GM21723 (cell line): ENCODE results near the gene GPBP1L1.

Experiments
- ATAC-seq: cut with Tn5 transposase; IDR thresholded peaks from one replicate; pipeline ENCODE4 v1.9.1; 2021; ENCODE audit warnings: mild to moderate bottlenecking, moderate library complexity; ENCODE audit not compliant: unreplicated experiment

Gene GPBP1L1

DNA sequence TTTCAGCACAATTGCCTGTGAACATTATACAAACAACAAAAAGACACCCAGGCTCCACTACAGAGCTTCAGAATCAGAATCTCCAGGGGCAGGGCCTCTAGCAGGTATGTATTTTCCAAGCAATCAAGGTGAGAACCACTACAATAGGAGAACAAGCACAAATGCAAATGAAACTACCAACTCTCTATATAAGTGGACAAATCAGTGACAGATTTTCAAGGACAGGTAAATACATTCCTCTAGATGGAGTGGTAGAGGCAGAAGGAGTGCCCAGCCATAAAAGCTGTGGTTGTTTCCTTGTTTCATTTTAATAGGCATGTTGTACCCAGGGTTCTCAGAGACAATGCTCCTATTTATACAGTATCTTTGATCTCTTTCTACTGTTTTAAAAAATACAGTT lies 42.4 kb downstream of the GPBP1L1 start:
- no peak for ATAC-seq

DNA sequence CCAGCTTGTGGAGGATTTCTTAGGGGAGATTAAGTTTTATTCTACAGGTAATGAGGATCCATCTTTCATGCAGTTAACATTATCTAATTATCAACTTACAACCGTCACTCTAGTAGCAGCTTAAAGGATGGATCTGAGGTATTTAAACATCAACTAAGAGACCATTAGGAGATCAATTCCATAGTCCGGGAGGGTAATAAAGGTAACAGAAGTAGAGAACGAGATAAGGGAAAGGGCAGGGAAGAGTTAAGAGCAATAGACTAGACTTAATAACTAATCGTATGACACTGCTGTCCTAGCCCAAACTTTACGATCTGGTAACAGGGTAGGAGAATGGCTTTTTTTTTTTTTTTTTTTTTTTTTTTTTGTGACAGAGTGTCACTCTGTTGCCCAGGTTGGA lies 43.0 kb downstream of the GPBP1L1 start:
- no peak for ATAC-seq

DNA sequence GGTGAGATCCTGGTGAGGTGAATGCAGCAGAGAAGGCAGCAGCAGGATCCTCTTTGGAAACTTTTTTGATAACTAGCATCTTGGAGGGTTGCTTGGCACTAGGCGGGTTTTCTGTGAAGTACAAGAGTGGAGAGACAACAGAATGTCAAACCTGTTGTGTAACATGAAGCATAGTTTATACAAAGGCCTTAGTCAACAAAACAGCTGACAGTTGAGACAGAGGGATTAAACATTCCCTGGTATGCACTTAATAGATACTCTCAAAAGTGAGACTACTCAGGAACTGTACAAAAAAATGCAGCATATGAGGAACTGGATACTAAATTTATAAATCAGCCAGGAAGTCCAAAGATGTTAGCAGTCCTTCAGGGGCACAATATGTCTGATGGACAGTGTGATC lies 46.0 kb downstream of the GPBP1L1 start:
- ATAC-seq: no peak

DNA sequence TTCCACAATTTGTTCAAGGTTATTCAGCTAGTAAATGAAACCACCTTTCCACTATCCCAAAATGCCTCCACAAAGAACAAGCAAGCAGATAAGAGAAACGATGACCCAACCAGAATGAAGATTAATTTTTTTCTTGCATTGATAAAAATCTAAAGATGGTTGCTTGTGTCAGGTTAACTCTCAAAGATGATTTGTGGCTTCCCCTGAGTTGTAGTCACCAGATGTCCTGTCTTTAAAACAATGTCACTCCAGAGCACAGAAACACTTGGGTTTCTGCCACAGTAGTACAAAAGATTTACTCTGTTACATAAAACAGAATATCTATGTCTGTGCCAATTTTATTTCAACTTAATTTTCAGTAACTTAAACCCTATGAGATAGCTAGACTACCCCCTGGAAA lies 51.1 kb downstream of the GPBP1L1 start:
- no peak for ATAC-seq

DNA sequence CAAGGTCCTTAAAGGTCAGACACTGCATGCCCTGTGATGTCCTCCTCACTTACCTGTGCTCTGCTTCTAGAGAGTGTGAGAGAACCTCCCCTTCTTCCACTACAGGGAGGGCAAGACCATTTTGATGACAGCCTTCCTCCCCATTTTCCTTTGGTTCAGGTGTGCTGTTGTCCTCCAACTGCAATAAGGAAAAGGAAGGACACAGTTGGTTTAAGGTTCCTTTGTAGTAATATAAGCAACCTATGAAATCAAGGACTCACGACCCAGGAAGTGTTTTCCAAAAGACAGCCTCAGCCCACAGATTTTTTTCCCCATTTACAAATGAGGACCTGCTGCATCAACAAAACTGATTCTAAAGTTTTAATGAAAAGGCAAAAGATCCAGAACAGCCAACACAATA lies 55.9 kb downstream of the GPBP1L1 start:
- ATAC-seq: no peak

DNA sequence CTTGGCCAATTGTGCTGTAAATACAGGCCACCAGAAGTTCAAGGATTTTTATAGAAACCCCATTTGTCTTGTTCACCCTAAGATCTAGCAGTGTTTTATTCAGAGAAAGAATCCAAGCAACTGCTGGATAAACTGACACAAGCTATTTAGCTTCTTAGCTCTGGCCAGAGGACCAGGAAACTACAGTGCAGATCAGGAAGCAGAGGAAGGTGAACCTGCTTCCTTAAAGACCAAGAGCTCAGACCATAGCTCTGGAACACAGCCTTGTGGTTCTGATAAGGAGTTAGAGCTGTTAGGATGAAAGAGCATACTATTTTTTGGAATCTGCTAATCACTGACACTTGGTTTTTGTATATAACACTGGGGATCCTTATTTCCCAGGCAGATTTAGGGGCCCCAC lies 57.3 kb downstream of the GPBP1L1 start:
- ATAC-seq: no peak

DNA sequence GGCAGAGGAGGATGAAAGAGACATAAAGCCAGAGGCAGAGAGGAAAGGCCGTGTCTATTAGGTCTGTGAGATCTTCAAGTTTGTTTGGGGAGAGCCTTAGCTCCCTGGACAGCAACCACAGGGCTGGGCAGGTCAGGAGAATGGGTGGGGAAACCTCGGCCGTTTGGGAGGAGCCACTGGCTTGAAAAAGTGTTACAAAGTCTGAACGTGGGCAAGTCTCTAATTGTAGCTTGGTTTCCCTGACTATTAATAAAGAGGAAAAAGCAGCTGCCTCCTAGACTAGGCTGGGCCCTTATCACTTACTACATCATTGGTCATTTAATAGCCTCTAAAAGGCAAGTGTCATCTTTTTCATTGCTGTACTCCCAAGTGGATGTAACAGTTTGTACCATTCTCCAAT lies 62.4 kb downstream of the GPBP1L1 start, which contains the start of gene CCDC17:
Gene CCDC17, minus strand, starts transcription at position 83 of the 400 bp plus-strand sequence. CDS start 145 bp downstream, outside the sequence.
- ATAC-seq: no peak

DNA sequence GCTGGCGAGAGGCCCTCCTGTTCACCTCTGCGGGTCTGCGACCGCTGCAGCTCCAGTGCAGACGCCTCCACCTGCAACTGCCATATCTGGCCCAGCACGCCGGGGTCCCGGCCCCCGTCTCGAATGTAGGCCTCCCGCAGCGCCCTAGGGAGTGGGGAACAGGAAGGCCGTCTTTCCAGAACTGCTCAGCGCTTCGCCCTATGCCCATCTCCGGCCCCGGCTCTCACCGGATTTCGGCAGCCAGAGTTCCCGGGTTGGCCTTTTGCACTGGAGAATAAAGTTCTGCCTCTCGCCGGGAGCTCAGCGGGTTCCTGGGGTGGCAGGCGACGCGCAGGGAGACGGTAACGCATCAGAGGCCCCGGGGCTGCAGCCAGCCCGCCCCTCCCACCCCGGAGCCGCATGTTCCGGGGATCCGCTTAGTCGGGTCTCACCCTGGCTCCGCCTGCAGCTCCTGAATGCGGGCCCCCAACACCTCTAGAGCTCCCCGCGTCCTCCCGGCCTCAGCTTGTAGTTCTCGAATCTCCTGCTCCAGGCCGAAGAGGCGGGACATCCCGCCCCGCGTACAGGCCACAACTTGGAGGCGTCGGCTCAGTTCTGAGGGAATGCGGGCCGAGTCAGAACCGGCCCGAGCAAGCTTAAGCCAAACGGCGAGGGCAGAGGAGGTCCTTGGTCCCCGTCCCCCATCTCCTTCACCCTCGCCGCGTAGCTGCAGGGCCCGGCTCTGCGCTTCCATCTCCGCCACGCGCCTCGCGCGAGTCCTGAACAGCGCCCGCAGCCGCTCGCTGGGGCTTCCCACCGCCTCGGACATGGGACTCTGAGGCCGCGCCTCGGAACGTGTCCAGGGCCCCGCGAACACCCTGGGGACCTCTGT lies 63.6 kb downstream of the GPBP1L1 start:
- ATAC-seq: no peak

DNA sequence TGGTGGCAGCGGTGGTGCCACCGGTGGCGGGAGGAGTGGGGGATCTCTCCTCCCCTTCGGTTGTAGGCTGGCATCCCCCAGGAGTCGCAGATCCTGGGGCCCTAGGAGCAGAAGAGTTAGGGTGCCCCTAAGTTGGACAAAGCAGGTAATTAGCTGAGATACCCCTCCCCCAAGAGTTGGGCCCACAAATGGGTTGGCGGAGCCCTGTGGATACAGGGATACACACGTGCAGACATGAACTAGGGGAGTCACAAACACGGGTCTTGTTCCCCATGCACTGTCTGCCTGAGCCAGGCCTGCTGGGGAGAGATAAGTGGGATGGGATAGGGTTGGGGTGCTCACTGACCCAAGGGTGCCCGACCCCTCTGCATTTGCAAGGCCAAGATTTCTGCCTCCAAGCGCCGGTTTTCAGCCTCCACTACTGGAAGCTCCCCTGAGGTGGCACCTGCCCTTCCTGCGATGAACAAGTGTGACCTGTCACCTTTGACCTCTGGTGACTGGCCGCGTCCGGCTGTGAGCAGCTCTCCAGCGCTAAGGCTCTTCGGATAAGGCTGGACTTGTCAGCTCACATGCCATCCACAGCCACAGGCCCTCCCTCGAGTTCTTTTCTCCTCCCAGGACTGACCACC lies 64.3 kb downstream of the GPBP1L1 start:
- no peak for ATAC-seq

DNA sequence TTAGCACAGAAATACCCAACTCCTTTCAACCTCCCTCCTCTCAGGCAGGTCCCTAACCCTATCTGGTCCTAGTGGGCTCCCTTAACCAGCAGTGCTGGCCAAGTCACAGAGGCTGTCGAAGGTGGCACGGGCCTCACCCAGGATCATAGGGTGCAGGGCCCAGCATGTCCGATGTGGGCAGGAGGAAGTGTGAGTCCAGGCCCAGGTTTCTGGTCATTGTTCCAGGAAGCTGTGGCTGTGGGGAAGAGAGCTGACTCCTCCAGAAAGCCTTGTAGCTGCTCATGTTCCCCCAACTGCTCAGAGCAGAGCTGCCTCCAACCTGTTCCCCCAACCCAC lies 64.9 kb downstream of the GPBP1L1 start:
- ATAC-seq: no peak

DNA sequence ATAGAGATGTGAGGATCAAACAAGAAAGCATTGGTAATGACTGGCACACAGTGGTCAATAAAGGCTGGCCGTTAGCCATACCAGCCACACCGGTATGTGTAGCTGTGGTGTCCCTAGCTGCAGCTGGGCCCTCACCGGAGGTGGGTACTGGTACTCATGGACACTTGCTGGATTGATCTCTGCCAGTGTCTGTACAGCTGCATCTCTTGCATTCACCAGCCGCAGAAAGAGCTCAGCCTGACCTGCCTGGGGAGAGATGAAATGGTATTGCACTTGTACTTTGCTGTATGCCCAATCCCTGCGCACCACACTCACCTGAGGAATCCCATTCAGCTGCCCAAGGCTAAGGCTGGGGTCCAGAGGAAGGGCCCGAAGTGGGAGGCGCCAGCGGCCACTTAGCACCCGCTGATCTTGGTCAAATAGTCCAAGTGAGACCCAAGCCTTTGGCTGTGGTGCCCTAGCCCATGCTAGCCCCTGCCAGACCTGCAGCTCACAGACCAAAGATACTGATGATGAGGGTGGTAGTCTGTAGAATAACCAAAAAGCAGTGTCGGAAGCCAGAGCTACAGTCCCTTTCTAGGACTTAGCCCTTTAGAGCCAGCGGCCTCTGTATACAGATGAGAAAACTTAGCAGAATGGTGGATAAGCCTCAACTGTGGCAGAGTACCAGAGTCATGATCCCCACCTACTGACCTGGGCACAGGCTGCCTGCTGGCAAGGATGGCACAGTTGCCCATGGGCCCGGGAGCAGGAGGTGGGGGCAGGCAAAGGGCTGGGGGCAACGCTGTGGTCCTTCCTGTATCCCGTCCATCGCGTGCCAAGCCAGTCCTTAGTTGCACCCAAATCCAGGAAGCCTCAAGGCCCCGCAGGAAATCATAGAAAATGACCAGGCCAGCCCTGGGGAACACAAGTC lies 65.5 kb downstream of the GPBP1L1 start:
- ATAC-seq: no peak

DNA sequence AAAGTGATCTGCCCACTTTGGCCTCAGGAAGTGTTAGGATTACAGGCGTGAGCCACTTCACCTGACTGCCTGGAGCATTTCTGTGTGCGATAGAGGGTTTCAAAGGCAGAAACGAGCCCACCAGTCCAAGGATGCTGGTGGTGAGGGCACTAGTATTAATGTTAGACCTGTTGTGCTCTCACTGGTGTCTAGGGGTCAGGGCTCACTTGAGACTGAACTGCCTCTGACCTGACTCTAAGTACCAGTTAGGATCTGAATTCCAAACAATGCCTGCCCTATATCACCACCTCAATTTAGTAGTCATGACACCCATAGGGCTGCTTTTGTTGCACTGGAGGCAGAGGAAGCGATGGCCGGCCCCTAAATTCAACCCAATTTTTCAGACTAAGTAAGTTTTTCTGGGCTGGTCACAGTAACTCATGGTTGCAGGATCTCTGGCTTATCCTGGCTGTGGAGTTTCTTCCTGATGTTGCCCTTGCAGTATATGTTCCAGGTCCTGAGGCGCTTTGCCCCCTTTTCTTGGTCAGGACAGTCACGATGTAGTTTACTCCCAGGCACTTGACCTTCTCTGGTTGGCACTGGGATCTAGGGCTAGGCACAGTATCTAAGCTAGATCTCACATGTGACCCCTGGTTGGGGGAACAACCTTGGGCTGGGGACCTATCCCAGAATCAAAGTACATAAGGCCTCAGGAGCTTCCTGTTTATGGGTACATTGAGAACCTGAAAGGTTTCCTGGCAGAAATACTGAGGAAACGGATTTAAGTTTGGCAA lies 67.0 kb downstream of the GPBP1L1 start:
- ATAC-seq: no peak

DNA sequence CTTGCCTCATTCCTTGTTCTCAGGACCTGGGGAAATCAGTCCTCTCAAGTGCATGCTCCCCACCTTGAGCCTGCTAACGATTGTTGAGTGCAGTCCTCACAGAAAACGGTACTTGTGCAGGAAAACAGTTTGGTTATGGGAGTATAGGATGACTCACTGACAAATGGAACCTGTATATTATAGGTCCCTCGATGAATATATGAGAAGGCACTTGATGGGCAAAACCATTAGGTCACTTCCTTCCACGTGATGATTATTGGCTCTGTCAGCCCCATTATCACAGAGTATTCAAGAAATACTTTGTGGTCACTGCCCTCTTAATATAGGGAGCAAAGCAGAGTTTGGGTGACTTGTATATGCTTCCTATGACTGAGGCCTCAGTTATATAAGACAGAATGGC lies 68.7 kb downstream of the GPBP1L1 start:
- ATAC-seq: no peak

DNA sequence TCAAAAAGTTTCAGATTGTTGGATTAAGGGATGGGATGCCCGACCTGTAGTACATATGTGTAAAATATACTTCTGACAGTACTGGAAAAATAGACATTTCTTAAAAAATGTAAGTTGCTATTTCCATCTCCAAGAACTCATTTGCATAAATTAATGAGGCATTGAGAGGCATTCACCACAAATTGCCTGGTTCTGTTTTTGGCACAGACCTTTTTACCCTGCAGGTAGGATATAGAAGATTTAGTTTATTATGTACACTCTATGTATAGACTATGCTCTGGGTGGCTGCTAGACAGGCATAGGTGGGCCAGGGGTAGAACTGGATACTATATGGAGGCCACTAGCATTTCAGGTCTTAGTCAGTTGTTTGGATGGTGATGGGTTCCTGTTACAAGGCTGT lies 70.4 kb downstream of the GPBP1L1 start:
- no peak for ATAC-seq

DNA sequence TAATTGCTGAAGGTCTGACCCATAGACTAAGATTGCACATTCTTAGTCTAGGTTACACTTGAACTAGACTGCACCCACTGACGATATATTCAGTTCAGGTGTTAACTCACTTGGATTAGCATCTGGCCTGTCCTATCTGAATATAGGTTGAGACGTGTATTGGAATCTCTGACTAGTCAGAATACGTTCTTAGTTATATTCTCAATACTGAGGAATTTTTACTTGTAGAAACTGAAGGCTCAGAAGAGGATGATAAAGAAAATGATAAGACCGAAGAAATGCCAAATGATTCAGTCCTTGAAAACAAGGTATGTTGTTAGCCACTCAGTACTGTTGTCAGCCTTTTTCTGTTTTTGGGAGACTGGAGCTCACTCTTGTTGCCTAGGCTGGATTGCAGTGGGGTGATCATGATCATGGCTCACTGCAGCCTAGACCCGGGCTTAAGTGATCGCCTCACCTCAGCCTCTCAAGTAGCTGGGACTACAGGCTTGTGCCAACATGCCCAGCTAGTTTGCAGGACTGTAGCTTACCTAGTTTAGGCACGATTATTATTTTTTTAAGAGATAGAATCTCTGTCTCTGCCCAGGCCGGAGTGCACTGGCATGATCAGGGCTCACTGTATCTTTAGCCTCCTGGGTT lies 73.3 kb downstream of the GPBP1L1 start:
- ATAC-seq: no peak

DNA sequence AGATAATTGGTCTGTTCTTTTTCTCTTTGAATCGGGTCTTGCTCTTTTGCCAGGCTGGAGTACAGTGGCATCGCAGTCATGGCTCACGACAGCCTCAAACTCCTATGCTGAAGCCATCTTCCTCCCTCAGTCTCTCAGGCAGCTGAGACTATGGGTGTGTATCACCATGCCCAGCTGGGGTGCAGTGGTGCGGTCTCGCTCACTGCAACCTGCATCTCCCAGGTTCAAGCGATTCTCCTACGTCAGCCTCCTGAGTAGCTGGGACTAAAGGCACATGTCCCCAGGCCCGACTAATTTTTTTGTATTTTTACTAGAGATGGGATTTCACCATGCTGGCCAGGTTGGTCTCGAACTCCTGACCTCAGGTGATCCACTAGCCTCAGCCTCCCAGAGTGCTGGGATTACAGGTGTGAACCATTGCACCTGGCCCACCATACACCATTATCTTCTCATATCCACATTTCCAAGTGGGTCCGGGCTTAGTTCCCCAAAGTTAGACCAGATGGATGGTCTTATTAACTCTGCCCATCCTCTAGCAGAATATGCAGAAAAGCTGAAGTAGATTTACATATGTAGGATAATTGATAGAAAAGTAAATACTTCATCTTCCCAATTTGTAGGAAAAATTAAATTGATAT lies 75.6 kb downstream of the GPBP1L1 start:
- ATAC-seq: no peak

DNA sequence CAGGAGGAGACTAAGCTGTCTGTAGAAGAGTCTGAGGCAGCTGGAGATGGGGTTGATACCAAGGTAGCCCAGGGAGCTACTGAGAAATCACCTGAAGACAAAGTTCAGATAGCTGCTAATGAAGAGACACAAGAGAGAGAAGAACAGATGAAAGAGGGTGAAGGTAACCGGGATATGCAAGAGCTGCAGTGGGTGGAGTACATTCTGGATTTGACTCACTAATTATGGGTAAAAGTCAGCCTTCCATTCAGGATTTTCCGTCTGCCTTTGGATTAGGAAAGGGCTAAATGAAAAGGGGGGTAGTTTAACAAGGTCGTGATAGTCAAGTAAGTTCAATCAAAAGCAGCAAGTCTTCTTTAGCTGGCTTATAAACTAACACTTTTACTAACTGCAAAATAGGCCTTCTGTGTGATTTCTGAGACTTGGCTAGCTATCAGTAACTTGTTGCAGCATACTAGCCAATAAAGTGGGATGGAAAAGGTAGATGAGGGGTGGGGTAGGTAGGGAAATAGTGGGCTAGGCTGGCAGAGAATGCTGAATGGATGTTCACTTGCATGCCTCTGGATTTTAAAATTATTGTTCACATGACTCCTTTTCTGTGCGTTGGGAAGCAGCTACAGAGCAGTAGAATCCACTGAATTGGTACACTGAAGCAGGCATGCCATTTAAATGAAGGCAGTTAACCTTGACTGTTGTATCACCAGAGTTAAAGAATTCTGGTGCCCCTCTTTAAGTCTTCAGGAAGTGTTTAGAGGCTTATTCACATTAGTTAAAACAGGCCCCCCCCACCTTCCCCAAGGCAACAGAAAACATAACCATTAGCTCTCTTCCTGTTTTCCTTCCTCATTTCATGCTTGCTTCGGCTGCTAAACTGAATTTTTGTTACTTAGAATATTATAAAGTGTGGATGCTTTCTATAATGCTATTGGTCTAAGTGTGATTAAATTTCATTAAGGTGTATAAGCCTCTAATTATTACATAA lies 77.9 kb downstream of the GPBP1L1 start:
- no peak for ATAC-seq

DNA sequence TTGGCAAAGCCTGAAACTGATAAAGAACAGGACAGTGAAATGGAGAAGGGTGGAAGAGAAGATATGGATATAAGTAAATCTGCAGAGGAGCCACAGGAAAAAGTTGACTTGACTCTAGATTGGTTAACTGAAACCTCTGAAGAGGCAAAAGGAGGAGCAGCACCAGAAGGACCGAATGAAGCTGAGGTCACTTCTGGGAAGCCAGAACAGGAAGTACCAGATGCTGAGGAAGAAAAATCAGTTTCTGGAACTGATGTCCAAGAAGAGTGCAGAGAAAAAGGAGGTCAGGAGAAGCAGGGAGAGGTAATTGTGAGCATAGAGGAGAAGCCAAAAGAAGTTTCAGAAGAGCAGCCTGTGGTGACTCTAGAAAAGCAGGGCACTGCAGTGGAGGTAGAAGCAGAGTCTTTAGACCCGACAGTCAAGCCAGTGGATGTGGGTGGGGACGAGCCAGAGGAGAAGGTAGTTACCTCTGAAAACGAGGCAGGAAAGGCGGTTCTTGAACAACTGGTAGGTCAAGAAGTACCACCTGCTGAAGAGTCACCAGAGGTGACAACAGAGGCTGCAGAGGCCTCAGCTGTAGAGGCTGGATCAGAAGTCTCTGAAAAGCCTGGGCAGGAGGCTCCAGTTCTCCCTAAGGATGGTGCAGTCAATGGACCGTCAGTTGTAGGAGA lies 78.8 kb downstream of the GPBP1L1 start:
- ATAC-seq: no peak
